GM12872 (cell line): Measurements from ENCODE around the gene ATOH8.

Source experiments
- CTCF ChIP-seq: IDR thresholded peaks from 3 replicates; pipeline ENCODE4 v1.5.1; 2011; ENCODE audit warnings: low read depth, mild to moderate bottlenecking, low read length, moderate library complexity; ENCODE audit not compliant: insufficient read depth

ATOH8 gene

GRCh38 chr2:85792783-85793441 is 39.1 kb downstream of the ATOH8 start:
- no peak for TF ChIP-seq CTCF

- no peak for TF ChIP-seq CTCF
Measured at GRCh38 chr2:85793584-85793983, 39.8 kb downstream of the ATOH8 start.

GRCh38 chr2:85794038-85794441 is 40.2 kb downstream of the ATOH8 start:
- TF ChIP-seq CTCF, result no peak

GRCh38 chr2:85794491-85795121 is 40.8 kb downstream of the ATOH8 start:
- TF ChIP-seq CTCF, result no peak

- no peak for TF ChIP-seq CTCF
Measured at GRCh38 chr2:85795331-85796045, 41.7 kb downstream of the ATOH8 start.

GRCh38 chr2:85796046-85796340 is 42.2 kb downstream of the ATOH8 start:
- no peak for TF ChIP-seq CTCF

GRCh38 chr2:85796341-85797262 is 42.8 kb downstream of the ATOH8 start:
- TF ChIP-seq CTCF, result no peak
